Body of pancreas (tissue), 4 donors: Measurements from ENCODE around the gene HHATL. TPM values are rescaled to one million over a fixed set of nuclear protein-coding genes. Genes with fewer than 3 reads are reported as not detected.

Experiments used
- ATAC-seq: fragments of 150-250 bp; one replicate; pipeline ENCODE4 v1.9.1; 2016
- DNase-seq, 4 donors: peaks; one replicate each; pipeline ENCODE4 v3.0.0-alpha.2; 2019
- H3K27ac ChIP-seq, 4 donors: fragments of 200-600 bp; sonication (generic); 1 replicate in 3 of 4; 2 replicates in 1 of 4; pipeline versions ENCODE4 v1.5.1 to v1.6.1; 2016 to 2019; ENCODE audit warnings: mild to moderate bottlenecking in 1 of 4, mixed read lengths in 1 of 4, moderate library complexity in 1 of 4
- H3K27me3 ChIP-seq, 2 donors: fragments of 200-600 bp; sonication (generic); one replicate each; pipeline ENCODE4 v1.6.0; 2016; ENCODE audit warnings: mild to moderate bottlenecking in 1 of 2
- H3K36me3 ChIP-seq, 2 donors: fragments of 200-600 bp; sonication (generic); replicated peaks in 1 of 2; 2 replicates each; pipeline ENCODE4 v1.5.1; 2016; ENCODE audit warnings: low read depth in 2 of 2; ENCODE audit not compliant: insufficient read depth in 1 of 2
- H3K4me1 ChIP-seq: fragments of 200-600 bp; sonication (generic); one replicate; pipeline ENCODE4 v1.6.0; 2016
- H3K4me3 ChIP-seq, 2 donors: fragments of 200-600 bp; sonication (generic); 1 replicate in 1 of 2; 2 replicates in 1 of 2; pipeline ENCODE4 v1.5.1; 2016 to 2019
- H3K9me3 ChIP-seq, 3 donors: fragments of 200-600 bp; sonication (generic); 1 replicate in 2 of 3; 2 replicates in 1 of 3; pipeline ENCODE4 v1.5.1; 2016
- POLR2A ChIP-seq, 3 donors: fragments of 450-650 bp; IDR thresholded peaks; one replicate each; pipeline ENCODE4 v1.6.1; 2016; ENCODE audit warnings: antibody characterized with exemption in 3 of 3, mild to moderate bottlenecking in 2 of 3
- WGBS, 2 donors: methylation state at CpG; one replicate each; pipeline ENCODE4 v1.1.5; 2017; 5-methylcytosine and 5-hydroxymethylcytosine counted together
- intact Hi-C: fragments of 100-400 bp; cut with DNase I; formaldehyde crosslinking; loops from one replicate; pipeline ENCODE4 v1.15.1; 2023
- total RNA-seq, 2 donors: library from RNA; depleted of rRNA; stranded (reverse); fragments of >200 nt; gene quantifications; one replicate each; pipeline ENCODE4 v1.1.0, GENCODE V29; 2016
- TF ChIP-seq, protein P1 (sequence below), 7 experiments: fragments of 450-650 bp in 4 of 7; fragments of 200-600 bp in 3 of 7; sonication (generic) in 3 of 7; IDR thresholded peaks; one replicate each; pipeline ENCODE4 v1.5.1; 2016 to 2019; ENCODE audit warnings: antibody characterized with exemption in 7 of 7

HHATL gene
- total RNA-seq, 2 donors from 2014 or later = 0.26 TPM; not detected in 1

DNA sequence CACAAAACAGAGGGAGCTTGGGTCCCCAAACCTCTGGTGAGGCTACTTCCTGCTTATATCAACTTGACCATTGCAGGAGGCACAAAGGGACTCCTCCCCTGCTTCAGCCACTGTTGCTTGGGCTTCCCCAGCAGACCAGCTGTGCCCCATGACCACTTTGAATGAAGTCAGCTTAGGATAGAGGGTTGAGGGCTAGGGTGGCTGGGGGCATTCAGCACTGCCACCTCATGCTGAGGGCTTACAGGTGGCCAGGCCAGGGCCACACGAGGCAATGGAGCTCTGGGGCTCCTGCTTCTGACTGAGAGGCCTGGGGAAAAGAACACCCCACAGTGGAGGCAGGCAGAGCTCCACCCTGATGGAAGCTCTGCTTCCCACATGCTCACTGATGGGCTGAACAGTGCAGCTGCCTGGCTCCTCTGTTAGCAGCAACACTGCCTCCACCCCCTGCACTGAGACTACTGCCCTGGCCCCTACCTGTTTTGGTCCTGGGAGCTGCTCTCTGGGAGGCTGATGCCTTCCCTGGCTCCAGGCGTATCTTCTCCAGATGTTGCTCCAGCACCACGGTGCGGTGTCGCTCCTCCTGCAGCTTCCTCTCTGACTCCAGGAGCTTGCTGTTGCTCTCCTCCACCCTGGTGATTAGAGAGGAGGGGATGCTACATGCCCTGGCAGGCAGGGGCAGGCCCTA is 10.2 kb upstream of the HHATL start:
- no peak for TF ChIP-seq POLR2A (IDR thresholded peaks at IDR 0.05)
- TF ChIP-seq, protein P1, sequence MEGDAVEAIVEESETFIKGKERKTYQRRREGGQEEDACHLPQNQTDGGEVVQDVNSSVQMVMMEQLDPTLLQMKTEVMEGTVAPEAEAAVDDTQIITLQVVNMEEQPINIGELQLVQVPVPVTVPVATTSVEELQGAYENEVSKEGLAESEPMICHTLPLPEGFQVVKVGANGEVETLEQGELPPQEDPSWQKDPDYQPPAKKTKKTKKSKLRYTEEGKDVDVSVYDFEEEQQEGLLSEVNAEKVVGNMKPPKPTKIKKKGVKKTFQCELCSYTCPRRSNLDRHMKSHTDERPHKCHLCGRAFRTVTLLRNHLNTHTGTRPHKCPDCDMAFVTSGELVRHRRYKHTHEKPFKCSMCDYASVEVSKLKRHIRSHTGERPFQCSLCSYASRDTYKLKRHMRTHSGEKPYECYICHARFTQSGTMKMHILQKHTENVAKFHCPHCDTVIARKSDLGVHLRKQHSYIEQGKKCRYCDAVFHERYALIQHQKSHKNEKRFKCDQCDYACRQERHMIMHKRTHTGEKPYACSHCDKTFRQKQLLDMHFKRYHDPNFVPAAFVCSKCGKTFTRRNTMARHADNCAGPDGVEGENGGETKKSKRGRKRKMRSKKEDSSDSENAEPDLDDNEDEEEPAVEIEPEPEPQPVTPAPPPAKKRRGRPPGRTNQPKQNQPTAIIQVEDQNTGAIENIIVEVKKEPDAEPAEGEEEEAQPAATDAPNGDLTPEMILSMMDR (IDR thresholded peaks at IDR 0.05) = no peak
- intact Hi-C loops = no loop called here
- 73 to 90% methylated on average over 4 to 5 of the region's 5 CpGs for WGBS, 2 donors
- Histone ChIP-seq H3K4me3 (no peak overlapping the region), H3K4me1 (no peaks in the 10 kb centered on the region), H3K27ac (no peak overlapping the region), H3K9me3 (no peaks in the 10 kb centered on the region), H3K36me3 (no peaks in the 10 kb centered on the region), H3K27me3 (no peaks in the 10 kb centered on the region)
- no peak for DNase-seq
- ATAC-seq = no peak

DNA sequence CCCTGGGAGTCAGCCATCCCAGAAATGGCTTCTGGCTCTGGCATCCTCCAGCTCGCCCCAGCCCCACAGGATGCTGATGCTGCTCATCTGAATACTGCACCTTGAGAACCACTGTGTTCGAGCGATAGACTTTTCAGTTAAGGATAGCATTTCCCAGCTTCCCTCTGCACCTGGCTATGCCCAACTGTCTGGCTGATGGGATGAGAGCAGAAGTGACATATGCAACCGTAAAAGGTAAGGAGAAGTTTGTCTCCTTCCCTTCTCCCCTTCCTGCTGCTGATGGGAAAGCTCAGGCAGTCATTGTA is 9.7 kb upstream of the HHATL start:
- H3K4me1 ChIP-seq = no peaks in the 10 kb centered on the region
- DNase-seq = no peak
- WGBS, 2 donors = 72 to 84% methylated on average over 4 of the region's 4 CpGs
- TF ChIP-seq POLR2A (IDR thresholded peaks at IDR 0.05) = no peak
- TF ChIP-seq, protein P1 (IDR thresholded peaks at IDR 0.05) = no peak
- no peak for ATAC-seq
- no peaks in the 10 kb centered on the region for H3K27me3 ChIP-seq
- H3K27ac ChIP-seq = no peak overlapping the region
- intact Hi-C loops = no loop called here
- H3K9me3 ChIP-seq = no peaks in the 10 kb centered on the region
- no peak overlapping the region for H3K4me3 ChIP-seq
- no peaks in the 10 kb centered on the region for H3K36me3 ChIP-seq

DNA sequence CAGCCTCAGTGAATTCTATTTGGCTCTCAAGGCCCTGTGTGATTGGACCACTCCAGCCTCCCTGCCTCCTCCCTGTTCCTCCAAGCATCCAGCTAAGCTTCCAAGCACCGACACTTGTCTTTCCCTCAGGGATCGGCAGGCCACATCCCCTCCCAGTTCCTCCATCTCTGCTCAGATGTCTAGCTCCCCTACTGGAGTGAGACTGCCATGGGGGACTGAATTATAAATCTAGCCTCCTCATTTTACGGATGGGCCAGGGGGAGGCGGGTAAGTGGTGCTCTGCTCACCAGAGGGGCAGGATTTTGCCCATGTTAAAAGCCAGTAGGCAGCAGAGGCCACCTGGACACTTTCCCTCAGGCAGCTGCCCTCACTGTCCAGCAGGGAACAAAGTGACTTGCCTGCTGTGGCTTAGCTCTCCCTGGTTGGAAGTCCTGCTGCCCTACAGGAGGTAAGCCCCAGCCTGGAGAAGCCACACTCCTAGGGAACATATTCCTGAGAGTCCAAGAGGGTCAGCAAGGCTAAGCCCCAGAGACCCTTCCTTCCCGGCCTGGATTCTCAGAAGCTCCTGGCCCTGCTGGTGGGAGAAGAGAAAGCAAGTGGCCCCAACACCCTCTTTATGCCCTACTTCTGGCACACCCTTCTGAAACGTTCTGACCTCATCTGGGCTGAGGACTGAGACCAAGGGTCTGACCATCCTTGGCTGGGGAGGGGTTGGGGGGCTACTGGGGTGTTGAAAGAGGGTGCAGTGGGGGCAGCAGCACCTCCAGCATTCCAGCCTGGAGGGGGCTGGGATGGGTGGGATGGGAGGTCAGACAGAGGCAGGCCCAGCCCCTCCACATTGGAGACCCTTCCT is 9.1 kb upstream of the HHATL start:
- intact Hi-C loops = no loop called here

DNA sequence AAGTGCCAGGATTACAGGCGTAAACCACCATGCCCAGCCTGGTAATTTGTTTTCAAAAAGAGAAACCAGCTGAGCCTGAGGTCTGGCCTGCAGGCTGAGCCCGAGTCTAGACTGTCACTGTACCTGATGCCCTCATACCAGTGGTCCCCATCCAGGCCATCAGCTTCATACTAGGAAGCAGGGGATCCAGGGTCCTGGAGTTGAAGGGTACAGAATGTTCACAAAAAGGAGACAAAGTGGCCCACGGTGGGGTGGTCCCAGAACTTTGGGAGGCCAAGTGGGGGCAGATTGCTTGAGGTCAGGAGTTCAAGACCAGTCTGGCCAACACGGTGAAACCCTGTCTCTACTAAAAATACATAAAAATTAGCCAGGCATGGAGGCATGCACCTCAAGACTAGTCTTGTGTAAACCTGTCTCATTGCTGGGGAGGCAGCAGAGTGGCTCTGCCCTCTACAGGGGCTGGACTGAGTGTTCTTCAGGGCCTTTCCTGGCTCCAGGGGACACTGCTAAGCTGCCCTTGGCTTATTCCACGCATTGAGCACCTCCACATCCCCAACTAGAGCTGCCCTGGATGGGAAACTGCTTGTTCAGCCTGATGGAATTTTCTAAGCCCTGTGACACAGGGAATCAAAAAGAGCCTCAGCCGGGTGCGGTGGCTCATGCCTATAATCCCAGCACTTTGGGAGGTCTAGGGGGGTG is 7.9 kb upstream of the HHATL start:
- no peak for DNase-seq
- no peak for ATAC-seq
- Histone ChIP-seq H3K4me3 (no peak overlapping the region), H3K27ac (no peak overlapping the region), H3K36me3 (no peaks in the 10 kb centered on the region), H3K27me3 (no peaks in the 10 kb centered on the region), H3K4me1 (no peaks in the 10 kb centered on the region), H3K9me3 (no peaks in the 10 kb centered on the region)
- intact Hi-C loops = no loop called here
- TF ChIP-seq, protein P1 (IDR thresholded peaks at IDR 0.05) = no peak
- no peak for TF ChIP-seq POLR2A (IDR thresholded peaks at IDR 0.05)
- WGBS, 2 donors = 62 to 80% methylated on average over 5 to 7 of the region's 7 CpGs

More for the DNA sequence above, 9.1 kb upstream of the HHATL start:
- WGBS, 2 donors = 57 to 75% methylated on average over 4 to 6 of the region's 6 CpGs
- Histone ChIP-seq H3K4me3 (no peak overlapping the region), H3K4me1 (no peaks in the 10 kb centered on the region), H3K27me3 (no peaks in the 10 kb centered on the region), H3K9me3 (no peaks in the 10 kb centered on the region), H3K36me3 (no peaks in the 10 kb centered on the region), H3K27ac (no peak overlapping the region)
- TF ChIP-seq, protein P1 (IDR thresholded peaks at IDR 0.05) = no peak
- TF ChIP-seq POLR2A (IDR thresholded peaks at IDR 0.05) = no peak
- ATAC-seq (no peak), DNase-seq (peak in 1 of 4 donors; percentile 6)
